ENCODE measurements around the gene ZNF274.

ZNF274 gene

GRCh38 chr19:58261600-58261967, 78.7 kb downstream of the ZNF274 start:
- in situ Hi-C loops (cut with MboI; ENCODE audit: low sequenced_read_pairs, unreplicated experiment): no loop called here
- DNase-seq (ENCODE audit: low spot score): no peak
- TF ChIP-seq, protein P1, sequence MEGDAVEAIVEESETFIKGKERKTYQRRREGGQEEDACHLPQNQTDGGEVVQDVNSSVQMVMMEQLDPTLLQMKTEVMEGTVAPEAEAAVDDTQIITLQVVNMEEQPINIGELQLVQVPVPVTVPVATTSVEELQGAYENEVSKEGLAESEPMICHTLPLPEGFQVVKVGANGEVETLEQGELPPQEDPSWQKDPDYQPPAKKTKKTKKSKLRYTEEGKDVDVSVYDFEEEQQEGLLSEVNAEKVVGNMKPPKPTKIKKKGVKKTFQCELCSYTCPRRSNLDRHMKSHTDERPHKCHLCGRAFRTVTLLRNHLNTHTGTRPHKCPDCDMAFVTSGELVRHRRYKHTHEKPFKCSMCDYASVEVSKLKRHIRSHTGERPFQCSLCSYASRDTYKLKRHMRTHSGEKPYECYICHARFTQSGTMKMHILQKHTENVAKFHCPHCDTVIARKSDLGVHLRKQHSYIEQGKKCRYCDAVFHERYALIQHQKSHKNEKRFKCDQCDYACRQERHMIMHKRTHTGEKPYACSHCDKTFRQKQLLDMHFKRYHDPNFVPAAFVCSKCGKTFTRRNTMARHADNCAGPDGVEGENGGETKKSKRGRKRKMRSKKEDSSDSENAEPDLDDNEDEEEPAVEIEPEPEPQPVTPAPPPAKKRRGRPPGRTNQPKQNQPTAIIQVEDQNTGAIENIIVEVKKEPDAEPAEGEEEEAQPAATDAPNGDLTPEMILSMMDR (IDR thresholded peaks at IDR 0.05; ENCODE audit: borderline replicate concordance, control extremely low read depth, extremely low read depth, insufficient read depth, missing control alignments): no peak

- TF ChIP-seq, protein P1 (IDR thresholded peaks at IDR 0.05; ENCODE audit: borderline replicate concordance, control extremely low read depth, extremely low read depth, insufficient read depth, missing control alignments): no peak
- no peak for DNase-seq (ENCODE audit: low spot score)
- in situ Hi-C loops (cut with MboI; ENCODE audit: low sequenced_read_pairs, unreplicated experiment): no loop called here
Measured at GRCh38 chr19:58261968-58262921, 79.4 kb downstream of the ZNF274 start.

DNA sequence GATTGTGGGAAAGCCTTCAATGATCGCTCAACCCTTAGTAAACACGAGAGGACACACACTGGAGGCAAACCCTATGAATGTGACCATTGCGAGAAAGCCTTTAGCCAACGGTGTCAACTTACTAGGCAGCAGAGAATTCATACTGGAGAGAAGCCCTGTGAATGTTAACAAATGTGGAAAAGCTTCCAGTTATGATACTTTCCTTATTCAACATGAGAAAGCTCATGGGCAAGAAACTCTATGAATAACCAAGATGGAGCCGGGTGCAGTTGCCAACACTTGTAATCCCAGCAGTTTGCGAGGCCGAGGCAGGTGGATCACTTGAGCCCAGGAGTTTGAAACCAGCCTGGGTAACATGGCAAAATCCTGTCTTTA, 80.0 kb downstream of the ZNF274 start:
- TF ChIP-seq, protein P1 (IDR thresholded peaks at IDR 0.05; ENCODE audit: borderline replicate concordance, control extremely low read depth, extremely low read depth, insufficient read depth, missing control alignments): no peak
- in situ Hi-C loops (cut with MboI; ENCODE audit: low sequenced_read_pairs, unreplicated experiment): no loop called here
- no peak for DNase-seq (ENCODE audit: low spot score)

Data from GM13976 (cell line).